ENCODE results near the gene UPF1.

GRCh38 chr19:18807861-18808331 lies 23.9 kb upstream of the UPF1 start:
- TF ChIP-seq GABPA (IDR thresholded peaks at IDR 0.05; ENCODE audit: low read depth) (no peak), CTCF (IDR thresholded peaks at IDR 0.05; ENCODE audit: insufficient read depth, low read length) (no peak), POLR2AphosphoS5 (IDR thresholded peaks at IDR 0.05; ENCODE audit: low read depth) (no peak), REST (IDR thresholded peaks at IDR 0.05; ENCODE audit: insufficient replicate concordance, low read depth) (no peak), SPI1 (IDR thresholded peaks at IDR 0.05; ENCODE audit: borderline replicate concordance, low read depth) (no peak)

Data from HL-60 (cell line).